Suprapubic skin (tissue), 4 donors: Measurements from ENCODE around the gene RBP3.

Experiments
- POLR2A ChIP-seq, 2 donors: fragments of 450-650 bp; IDR thresholded peaks; one replicate each; pipeline ENCODE4 v1.6.1; 2017; ENCODE audit warnings: antibody characterized with exemption in 2 of 2, mild to moderate bottlenecking in 2 of 2, moderate library complexity in 2 of 2
- POLR2AphosphoS5 ChIP-seq, 3 donors: sonication (generic); formaldehyde crosslinking; IDR thresholded peaks; one replicate each; pipeline ENCODE4 v1.6.1; 2017; ENCODE audit warnings: antibody characterized with exemption in 3 of 3
- TF ChIP-seq, protein P1 (sequence below), 2 donors: fragments of 200-600 bp in 1 of 2; fragments of 450-650 bp in 1 of 2; sonication (generic) in 1 of 2; IDR thresholded peaks; one replicate each; pipeline ENCODE4 v1.5.1; 2016 to 2019; ENCODE audit warnings: antibody characterized with exemption in 2 of 2, mild to moderate bottlenecking in 1 of 2, moderate library complexity in 1 of 2

DNA sequence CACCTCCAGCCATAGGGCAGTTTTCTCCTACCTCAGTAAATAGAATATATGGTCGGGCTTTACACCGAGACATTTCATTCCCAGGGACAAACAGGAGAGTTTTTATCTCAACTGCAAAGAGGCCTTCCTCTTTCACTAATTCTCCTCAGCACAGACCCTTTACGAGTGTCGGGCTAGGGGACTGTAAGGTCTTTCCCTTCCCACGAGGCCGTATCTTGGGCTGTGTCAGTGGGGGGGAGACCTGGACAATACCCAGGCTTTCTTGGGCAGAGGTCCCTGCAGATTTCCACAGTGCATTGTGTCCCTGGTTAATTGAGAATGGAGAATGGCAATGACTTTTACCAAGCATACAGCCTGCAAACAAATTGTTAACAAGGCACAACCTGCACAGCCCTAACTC, 49.1 kb downstream of the RBP3 start:
- TF ChIP-seq, protein P1, sequence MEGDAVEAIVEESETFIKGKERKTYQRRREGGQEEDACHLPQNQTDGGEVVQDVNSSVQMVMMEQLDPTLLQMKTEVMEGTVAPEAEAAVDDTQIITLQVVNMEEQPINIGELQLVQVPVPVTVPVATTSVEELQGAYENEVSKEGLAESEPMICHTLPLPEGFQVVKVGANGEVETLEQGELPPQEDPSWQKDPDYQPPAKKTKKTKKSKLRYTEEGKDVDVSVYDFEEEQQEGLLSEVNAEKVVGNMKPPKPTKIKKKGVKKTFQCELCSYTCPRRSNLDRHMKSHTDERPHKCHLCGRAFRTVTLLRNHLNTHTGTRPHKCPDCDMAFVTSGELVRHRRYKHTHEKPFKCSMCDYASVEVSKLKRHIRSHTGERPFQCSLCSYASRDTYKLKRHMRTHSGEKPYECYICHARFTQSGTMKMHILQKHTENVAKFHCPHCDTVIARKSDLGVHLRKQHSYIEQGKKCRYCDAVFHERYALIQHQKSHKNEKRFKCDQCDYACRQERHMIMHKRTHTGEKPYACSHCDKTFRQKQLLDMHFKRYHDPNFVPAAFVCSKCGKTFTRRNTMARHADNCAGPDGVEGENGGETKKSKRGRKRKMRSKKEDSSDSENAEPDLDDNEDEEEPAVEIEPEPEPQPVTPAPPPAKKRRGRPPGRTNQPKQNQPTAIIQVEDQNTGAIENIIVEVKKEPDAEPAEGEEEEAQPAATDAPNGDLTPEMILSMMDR (IDR thresholded peaks at IDR 0.05), result no peak
- TF ChIP-seq POLR2AphosphoS5 (IDR thresholded peaks at IDR 0.05) (no peak), POLR2A (IDR thresholded peaks at IDR 0.05) (no peak)
